GM18907 (cell line): Measurements from ENCODE around the gene RABL6.
A peak's percentile ranks its signal among the peaks of the same experiment; 100 is the strongest.

ENCODE experiments used
- ATAC-seq: cut with Tn5 transposase; IDR thresholded peaks from one replicate; pipeline ENCODE4 v1.9.1; 2021; ENCODE audit warnings: mild to moderate bottlenecking, moderate library complexity; ENCODE audit not compliant: unreplicated experiment

Gene RABL6

GRCh38 chr9:136845465-136846260, 37.9 kb downstream of the RABL6 start:
- ATAC-seq: no peak

GRCh38 chr9:136846376-136847087, 38.8 kb downstream of the RABL6 start:
- no peak for ATAC-seq

- ATAC-seq: no peak
Observed at GRCh38 chr9:136847088-136847825, 39.5 kb downstream of the RABL6 start.

GRCh38 chr9:136847826-136848392, 40.2 kb downstream of the RABL6 start:
- ATAC-seq: no peak

GRCh38 chr9:136848393-136849037, 40.8 kb downstream of the RABL6 start:
- ATAC-seq: no peak

- peak; percentile 79 for ATAC-seq
Observed at GRCh38 chr9:136849038-136849959, 41.6 kb downstream of the RABL6 start, which contains the start of gene PHPT1. Gene PHPT1, plus strand, starts transcription at chr9:136849409. Its CDS starts 22 bp downstream, at chr9:136849431.

GRCh38 chr9:136849960-136850865, 42.5 kb downstream of the RABL6 start:
- ATAC-seq: no peak

GRCh38 chr9:136850866-136851775, 43.4 kb downstream of the RABL6 start:
- ATAC-seq: no peak

GRCh38 chr9:136851941-136852663, 44.4 kb downstream of the RABL6 start, which contains the start of gene MAMDC4:
Gene MAMDC4, plus strand, starts transcription at chr9:136852346. Its CDS starts 71 bp downstream, at chr9:136852417.
- ATAC-seq: no peak

- ATAC-seq: no peak
Observed at GRCh38 chr9:136852664-136853595, 45.2 kb downstream of the RABL6 start.

- ATAC-seq: no peak
Observed at GRCh38 chr9:136853596-136854112, 45.9 kb downstream of the RABL6 start.

GRCh38 chr9:136854113-136854841, 46.5 kb downstream of the RABL6 start:
- ATAC-seq: no peak

- no peak for ATAC-seq
Observed at GRCh38 chr9:136854842-136855460, 47.2 kb downstream of the RABL6 start.

GRCh38 chr9:136855461-136856078, 47.8 kb downstream of the RABL6 start:
- ATAC-seq: no peak
